HG02870 (cell line): Measurements from ENCODE around the gene SH3RF3.

Experiments
- ATAC-seq: cut with Tn5 transposase; IDR thresholded peaks from one replicate; pipeline ENCODE4 v1.9.1; 2021; ENCODE audit warnings: mild to moderate bottlenecking, moderate library complexity; ENCODE audit not compliant: unreplicated experiment

Gene SH3RF3

GRCh38 chr2:109368798-109369197, 239.8 kb downstream of the SH3RF3 start:
- ATAC-seq: no peak

- no peak for ATAC-seq
These were observed 240.7 kb downstream of the SH3RF3 start for GRCh38 chr2:109369671-109370191.

- ATAC-seq: no peak
These were observed 241.5 kb downstream of the SH3RF3 start for GRCh38 chr2:109370399-109371035.

GRCh38 chr2:109371481-109372170, 242.6 kb downstream of the SH3RF3 start:
- no peak for ATAC-seq

- ATAC-seq: no peak
These were observed 243.2 kb downstream of the SH3RF3 start for GRCh38 chr2:109372171-109372568.

GRCh38 chr2:109372614-109373013, 243.6 kb downstream of the SH3RF3 start:
- no peak for ATAC-seq

GRCh38 chr2:109373791-109374547, 245.0 kb downstream of the SH3RF3 start:
- no peak for ATAC-seq

GRCh38 chr2:109374548-109375130, 245.6 kb downstream of the SH3RF3 start:
- ATAC-seq: no peak

- no peak for ATAC-seq
These were observed 246.1 kb downstream of the SH3RF3 start for GRCh38 chr2:109375131-109375561.

GRCh38 chr2:109375656-109376055, 246.7 kb downstream of the SH3RF3 start:
- ATAC-seq: no peak

- no peak for ATAC-seq
These were observed 247.1 kb downstream of the SH3RF3 start for GRCh38 chr2:109376115-109376514.

- no peak for ATAC-seq
These were observed 247.9 kb downstream of the SH3RF3 start for GRCh38 chr2:109376796-109377495.

- ATAC-seq: no peak
These were observed 249.0 kb downstream of the SH3RF3 start for GRCh38 chr2:109377976-109378375.

GRCh38 chr2:109378682-109379081, 249.7 kb downstream of the SH3RF3 start:
- no peak for ATAC-seq

- no peak for ATAC-seq
These were observed 250.5 kb downstream of the SH3RF3 start for GRCh38 chr2:109379507-109379906.

- ATAC-seq: no peak
These were observed 251.7 kb downstream of the SH3RF3 start for GRCh38 chr2:109380502-109381326.

GRCh38 chr2:109381327-109381820, 252.4 kb downstream of the SH3RF3 start:
- ATAC-seq: no peak

- no peak for ATAC-seq
These were observed 253.4 kb downstream of the SH3RF3 start for GRCh38 chr2:109382226-109382895.

- no peak for ATAC-seq
These were observed 253.9 kb downstream of the SH3RF3 start for GRCh38 chr2:109382951-109383350.
